HG03520 (cell line): ENCODE results near the gene WNK3.
A peak's percentile ranks its signal among the peaks of the same experiment; 100 is the strongest.

Experiments
- ATAC-seq: cut with Tn5 transposase; IDR thresholded peaks from one replicate; pipeline ENCODE4 v1.9.1; 2021; ENCODE audit warnings: mild to moderate bottlenecking, moderate library complexity; ENCODE audit not compliant: unreplicated experiment

WNK3 gene

DNA sequence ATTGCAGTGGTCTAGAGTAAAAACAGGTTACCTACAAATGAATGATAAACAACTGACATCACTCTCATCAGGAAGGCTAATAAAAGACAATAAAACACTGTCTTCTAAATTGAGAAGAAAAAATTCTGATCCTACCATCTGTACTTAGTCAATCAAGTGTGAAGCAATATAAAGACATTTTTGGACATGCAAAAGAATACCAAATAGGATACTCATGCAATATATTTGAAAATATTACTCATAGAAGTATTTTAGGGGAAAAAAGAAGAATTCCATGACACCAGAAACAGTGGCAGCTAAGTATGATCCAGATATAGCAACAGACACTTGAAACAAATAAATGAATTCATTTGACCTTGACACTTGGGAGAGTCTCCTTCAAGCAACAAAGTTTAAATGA is 111.0 kb downstream of the WNK3 start:
- ATAC-seq = no peak

DNA sequence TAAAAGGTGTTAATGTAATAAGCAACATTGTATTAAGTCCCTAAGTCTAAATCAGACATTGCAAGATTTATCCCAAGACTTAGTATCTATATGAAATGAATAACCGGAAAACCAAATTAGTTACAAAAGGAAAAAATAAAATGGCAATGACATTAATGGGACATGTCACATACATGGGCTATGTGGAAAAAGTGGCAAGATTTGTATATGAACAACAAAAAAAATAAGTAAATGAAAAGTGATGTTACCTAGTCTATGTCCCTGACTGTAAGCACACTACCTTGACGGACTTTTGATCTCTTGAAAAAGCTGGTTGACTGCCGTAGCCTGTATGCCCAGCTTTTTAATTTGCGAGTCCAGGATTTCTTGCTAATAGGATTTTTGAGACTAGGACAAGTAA is 119.3 kb downstream of the WNK3 start:
- no peak for ATAC-seq

DNA sequence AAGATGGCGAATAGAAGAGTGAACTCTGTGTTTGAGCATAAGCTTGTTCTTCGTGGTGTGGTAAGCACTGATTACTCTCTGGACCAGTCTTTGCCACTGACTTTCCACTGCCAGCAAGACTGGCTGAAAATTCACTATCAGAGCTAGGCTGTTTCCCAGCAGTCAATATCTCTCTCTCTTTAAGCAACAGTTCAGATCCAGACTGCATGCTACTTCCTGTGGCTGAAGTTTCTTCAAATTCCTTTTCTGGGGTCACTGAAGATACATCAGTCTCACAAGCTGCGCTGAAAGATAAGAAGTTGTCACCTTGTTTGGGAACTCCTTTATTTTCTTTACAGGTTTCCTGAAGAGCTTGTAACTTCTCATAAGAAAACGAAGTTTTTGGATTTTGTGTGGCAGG is 120.8 kb downstream of the WNK3 start:
- no peak for ATAC-seq

DNA sequence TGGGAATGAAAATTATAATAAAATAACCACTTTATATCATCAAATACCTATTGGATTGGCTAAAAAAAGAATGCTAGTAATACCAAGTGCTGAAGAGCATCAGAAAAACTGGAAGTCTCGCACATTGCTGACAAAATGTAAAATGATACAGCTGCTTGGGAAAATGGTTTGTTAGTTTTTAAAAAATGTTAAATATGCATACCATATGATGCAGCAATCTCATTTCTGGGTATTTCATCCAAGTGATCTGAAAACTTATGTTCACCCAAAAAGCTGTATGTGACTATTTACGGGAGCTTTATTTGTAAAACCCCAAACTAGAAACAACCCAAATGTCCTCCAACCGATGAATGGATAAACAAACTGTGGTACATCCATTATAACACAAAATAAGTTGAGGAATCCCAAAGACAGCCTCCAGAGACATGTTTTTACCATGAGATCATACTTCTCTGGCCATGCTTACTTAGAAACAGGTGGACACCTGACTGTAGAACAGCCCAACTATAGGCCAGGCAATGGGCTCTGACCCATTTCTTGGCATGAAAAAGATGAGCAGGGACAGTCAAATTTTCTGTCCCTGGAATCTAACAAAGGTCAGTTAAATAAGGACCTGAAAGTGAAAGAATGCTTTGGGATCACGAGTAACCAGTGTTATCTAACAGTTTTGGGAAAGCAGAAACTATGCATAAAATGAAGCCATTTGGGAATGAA is 127.3 kb downstream of the WNK3 start:
- no peak for ATAC-seq

DNA sequence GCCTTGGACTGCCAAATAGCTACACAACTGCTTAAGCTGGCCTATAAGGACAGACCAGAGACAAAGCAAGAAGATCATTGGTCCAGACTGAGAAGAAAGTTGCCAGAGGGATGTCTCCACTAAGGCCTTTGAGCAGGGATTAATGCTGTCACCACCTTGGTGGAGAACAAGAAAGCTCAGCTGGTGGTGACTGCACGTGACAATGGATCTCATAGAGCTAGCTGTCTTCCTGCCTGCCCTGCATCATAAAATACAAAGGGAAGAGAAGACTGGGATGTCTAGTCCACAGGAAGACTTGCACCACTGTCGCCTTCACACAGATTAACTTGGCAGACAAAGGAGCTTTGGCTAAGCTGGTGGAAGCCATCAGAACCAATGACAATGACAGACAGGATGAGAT is 134.3 kb downstream of the WNK3 start:
- ATAC-seq = no peak

DNA sequence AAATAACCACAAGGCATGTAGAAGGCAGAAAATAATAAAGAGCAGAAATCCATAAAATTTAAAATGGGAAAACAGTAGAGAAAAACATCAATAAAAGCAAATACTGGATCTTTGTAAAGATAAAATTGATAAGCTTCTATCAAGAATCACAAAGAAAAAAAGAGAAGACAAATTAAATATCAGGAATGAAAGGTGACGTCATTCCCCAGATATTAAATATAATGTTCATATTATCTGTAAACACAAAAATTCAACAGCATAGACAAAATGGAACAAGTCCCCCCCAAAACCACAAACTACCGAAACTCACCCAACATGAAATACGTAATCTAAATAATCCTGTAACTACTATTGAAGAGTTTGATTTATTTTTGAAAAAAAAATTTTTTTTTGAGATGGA is 144.2 kb downstream of the WNK3 start:
- ATAC-seq = no peak

DNA sequence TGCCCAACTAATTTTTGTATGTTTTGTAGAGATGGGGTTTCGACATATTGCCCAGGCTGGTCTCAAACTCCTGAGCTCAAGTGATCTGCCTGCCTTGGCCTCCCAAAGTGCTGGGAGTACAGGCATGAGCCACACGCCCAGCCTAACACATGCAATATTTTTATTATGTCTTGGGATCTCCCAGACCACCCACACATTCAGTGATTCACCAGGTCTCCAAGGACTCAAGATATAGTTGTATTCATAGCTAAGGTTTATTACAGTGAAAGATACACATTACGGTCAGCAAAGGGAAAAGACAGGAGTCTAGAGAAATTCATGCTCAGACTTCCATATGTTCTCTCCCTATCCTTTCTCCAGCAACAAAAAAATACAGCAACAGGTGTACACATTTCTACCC is 149.3 kb downstream of the WNK3 start:
- no peak for ATAC-seq

DNA sequence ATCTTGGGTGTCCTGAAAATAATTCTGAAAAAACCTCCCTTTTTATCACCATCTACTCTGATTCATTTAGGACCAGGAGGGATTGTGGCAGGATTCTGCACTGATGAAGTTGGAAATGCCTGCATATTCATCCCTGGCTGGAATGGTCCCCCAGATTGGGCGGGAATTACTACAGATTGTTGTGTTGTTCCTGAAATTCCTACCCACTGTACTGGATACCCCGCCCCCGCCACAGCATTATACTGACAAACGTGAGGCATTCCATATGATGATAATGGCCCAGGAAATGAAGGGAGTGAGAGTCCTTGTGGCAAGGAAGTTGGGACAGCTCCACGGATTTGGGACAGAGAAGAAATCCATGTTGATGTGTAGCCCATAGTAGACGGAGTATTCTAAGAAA is 159.6 kb downstream of the WNK3 start:
- ATAC-seq = no peak

DNA sequence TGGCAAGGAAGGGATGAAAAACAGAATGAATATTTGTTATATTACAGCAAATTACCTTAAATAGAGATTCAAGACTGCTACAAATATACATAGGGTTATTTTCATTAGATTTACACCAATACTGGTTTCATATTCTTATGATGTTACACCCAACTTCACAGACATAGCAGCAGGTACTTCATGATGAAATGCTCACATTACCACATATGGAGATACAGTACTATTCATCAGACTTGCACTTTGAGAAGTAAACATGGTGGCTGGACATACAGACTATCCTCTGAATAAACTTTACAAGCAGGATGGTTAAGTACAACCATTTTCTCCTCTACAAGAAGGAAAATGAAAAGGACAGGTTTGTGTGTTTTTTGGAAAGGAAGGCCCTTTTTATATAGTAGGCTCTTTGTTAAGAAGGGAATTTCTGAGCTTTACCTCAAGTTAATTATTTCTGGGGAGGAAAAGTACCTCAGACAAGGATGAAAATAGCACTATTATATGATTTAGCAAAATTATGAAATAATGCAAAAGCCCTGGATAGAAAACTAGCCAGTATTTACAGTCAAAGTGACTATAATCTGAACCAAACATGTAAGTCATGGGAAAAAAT is 162.8 kb downstream of the WNK3 start:
- no peak for ATAC-seq

DNA sequence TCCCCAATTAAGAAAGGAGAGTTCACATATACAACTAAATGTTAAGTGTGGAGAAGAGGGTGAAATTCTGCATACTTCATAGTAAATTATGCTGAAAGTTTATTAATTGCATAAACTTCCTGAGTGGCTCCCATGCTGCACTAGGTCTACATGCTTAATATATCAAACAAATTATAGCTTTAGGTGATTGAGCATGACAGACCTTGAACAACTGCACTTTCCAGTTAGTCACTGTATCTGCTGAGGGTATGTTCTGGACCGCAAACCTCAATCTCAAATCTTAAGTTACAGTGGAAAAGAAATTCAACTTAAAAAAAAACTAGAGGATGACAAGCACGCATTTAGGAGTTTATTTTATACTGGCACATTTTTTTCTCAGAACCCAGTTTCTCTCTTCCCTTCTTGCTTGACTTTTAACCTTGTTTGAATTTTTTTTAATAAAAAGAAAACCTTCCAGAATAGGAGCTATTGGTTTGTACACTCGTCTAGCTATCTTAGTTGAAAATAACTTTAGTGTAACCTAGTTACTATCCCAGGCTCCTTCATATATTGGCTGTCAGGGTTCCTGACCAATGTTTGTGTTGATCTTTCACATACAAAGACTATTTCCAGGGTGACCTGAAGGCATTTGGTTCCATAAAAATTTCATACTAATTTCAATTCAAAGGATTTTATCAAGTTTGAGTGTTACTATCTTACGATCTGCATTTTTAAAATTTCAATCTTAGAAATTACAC is 164.6 kb downstream of the WNK3 start:
- ATAC-seq = no peak

DNA sequence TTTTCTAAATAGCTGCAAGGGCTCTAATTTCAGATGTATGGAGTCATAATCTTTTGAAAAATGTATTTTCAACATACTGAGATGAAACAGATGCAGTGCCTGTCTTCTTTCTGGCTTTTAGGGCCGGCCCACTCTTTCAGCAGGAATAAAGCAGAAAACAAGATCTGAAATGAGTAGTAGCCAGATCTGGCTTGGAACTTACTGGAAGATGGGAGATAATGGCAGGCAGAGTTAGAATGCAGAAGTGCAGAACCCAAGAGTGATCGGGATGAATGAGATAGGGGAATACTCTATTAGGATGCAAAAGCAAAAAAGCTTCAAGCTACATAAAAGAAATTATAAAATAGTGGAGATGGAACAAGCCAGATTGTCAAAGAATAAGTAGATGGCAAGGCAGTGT is 173.4 kb downstream of the WNK3 start:
- ATAC-seq = no peak

DNA sequence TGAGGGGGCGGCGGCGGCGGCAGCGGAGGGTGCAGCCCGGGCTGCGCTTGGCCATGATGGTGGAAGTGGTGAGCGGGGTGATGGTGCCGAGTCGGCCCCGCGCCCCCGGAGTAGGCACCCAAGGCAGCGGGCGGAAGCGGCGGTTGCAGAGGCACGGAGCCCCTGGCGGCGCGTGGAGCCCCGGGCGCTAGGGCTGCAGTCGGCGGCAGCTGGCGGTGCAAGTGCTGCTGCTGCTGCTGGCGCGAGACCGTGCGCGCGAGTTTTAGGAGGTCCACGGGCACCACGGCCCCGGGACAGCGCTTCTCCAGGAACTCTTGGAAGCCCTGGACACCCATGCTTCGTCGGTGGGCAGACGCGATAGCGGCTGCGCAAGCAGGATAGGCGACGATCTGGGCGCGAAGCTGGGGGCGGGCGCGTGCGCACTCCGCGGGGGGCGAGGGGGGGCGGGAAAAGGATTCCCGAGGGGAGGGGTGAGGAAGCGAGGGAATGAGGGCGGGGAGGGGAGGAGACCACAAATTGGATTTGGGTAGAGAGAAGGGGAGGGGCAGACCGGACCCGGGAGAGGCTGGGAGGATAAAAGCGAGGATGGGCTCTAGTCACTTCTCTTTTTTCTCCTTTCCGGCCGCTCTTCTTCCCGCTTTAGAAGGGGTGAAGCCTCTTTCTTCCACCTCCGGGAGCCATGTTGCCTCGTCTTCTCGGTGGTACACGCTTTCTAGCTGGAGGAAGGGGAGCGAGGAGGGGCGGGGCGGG is 174.8 kb downstream of the WNK3 start, which contains the start of gene FAM120C:
Gene FAM120C, minus strand, starts transcription at position 391 of the 750 bp plus-strand sequence. Its CDS starts 56 bp downstream, at position 335.
- ATAC-seq = peak; percentile 25

DNA sequence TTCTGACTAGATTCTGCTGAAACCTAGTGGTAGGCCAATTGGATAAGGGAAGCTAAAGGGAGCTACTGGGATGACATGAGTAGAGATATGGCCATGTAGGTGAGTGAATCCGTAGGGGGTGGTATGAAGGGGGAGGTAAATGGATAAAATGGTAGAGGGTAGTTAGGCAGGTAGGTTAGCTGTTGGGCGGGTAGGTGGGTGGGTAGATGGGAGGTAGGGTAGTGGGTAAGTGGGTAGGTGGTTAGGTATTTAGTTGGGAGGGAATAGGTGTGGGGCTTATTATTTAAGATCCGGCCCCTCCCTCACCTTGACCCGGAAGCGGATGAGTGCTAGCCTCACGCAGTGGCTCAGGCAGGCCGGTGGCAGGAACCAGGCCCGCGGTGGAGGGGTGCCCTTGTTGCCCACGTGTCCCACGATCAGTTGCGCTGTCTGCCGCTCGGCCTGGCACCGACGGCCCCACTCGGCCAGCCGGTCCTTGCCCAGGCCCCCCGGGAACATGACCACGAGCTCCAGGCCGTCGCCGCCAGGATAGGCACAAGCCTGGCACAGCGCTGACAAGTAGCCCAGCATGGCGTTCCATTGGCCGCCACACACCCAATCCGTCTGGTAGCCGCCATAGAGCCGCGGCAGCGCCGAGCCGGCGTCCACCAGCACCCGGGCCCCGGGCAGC is 175.5 kb downstream of the WNK3 start:
- peak; percentile 49 for ATAC-seq

DNA sequence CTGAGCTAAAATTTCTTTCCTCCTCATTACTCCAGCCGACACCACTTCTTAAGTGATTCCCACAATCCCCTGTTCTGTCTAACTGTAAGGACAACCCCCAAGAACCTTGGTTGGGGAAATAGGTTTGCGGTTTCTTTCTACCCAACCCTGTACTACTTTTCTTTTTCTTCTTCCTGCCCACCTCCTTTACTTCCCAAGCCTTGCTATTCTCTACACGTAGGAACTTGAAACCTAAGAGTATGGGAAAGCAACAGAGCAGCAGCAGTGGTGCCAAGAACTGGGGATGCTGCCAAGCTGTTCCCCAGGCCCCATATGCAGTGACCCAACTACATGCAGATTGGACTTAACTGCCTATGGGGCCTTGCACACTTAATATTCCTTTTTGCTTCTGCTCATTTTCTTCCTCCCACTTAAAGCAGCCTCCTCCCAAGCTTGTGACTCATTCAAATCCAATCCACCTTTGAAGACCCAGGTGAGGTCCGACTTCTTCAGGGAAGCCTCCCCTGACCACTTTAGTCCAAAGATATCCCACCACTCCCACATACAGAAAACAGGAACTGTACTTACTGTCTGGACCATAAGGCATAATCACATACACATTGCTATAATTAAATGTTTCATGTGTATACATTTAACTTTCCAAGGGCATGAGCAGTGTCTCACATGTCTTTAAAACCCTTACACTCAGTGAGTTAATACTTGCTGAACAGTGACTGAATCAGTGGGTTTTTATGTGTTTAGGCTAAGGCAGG is 176.5 kb downstream of the WNK3 start:
- no peak for ATAC-seq

DNA sequence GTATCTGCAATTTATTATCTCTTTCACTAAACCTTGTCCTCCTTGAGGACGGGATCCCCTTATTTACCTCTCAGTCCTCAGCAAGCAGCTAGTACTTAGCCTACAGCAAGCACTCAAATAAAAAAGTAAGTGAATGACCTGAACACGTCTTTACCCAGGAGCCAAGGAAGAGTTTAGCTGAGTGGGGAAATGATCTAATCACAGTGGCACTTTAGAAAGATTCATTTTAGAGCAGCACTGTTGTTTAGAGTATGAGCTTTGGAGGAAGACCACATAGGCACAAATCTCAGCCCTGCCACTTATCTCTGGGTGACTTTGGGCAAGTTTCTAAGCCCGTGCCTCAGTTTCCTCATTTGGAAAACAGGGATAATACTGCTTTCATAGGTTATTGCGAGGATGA is 177.4 kb downstream of the WNK3 start:
- no peak for ATAC-seq

DNA sequence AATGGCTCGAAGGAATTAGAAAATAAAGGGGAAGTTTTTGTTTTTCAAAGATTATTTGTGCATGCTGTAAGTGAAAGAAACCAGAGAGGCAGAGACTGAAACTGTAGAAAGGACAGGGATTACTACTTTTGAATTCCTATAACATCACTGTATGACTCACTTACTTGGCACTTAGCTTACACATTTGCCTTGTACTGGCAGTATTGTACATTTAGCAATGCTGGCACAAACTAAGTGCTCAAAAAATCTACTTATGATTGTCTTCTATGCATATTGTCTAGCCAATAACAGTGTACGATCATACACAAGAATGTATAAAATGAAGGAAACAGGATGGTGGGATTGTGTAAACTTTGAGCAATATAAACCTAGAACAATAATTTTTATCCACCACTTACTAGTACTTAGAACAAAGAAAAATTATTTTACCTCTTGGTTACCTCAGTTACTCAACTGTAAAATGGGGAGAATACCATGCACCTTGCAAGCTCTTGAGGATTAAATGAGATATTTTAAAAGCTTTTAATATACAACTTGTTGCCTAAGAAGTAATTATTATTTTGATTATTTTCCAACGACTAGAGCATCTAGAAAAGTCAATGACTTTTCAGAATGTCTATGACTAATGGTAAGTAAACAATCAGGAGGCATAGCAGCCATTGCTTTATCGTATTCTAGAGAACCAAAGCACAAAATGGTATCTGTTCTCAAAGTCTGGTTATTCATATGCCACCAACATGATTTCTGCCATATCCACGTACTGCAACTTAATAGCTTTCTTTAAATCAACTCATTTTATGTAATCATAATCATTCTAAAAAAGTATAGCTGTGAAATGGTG is 179.5 kb downstream of the WNK3 start:
- ATAC-seq = no peak

DNA sequence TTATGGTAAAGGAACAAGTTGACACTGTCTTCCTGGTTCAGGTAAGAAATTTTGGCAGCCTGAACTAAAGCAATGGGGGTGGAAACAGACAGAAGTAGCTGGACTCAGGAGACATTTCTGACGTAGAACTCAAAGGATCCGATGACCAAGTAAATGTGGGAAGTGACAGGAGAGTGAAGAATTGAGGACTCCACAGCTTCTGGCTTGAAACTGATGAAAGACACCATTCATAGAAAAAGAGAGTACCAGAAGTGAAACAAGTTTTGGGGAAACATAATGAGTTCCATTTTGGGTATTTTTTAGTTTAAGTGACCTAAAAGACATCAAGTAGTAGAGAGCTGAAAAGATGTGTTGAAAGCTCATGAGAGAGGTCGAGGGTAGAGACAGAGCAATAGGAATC is 180.5 kb downstream of the WNK3 start:
- no peak for ATAC-seq

DNA sequence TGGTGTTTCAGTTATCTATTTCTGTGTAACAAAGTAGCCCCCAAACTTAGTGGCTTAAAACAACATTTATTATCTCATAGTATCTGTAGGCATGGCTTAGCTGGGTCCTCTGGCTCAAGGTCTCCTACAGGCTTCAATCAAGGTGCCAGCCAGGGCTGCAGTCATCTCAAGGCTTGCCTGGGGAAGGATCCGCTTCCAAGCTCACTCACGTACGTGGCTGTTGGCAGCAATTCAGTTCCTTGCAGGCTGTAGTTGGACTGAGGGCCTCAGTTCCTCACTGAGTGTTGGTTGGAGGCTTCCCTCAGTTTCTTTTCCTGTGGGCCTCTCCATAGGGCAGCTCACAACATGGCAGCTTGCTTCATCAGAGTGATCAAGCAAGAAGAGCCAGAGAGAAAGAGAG is 184.1 kb downstream of the WNK3 start:
- no peak for ATAC-seq

DNA sequence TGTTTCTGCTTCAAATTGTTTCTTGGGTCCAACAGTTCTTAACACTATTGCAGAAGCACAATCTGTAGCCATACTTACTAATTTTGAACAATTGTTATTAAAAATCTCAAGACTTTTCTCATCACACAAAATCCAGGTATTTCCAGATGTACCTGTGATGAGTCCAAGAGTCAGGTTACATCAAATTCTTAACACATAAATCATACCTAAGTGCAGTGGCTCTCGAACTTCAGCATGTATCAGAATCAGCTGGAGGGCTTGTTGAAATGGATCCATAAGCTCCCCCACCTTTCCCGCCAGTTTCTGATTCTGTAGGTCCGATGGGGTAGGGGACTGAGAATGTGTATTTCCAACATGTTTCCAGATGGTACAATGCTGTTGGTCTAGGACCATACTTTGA is 185.4 kb downstream of the WNK3 start:
- ATAC-seq = no peak
